PFSK-1 (cell line): ENCODE data around the gene NEURL4.

Experiments used
- FOXP2 ChIP-seq: optimal IDR thresholded peaks from 2 replicates; pipeline ENCODE3; 2011; ENCODE audit warnings: borderline replicate concordance, control low read depth, inconsistent platforms; ENCODE audit not compliant: insufficient read depth; ENCODE audit errors: extremely low read length, extremely low read depth
- POLR2AphosphoS5 ChIP-seq: IDR thresholded peaks from 2 replicates; pipeline ENCODE4 v1.6.1; 2012; ENCODE audit warnings: low read depth, mild to moderate bottlenecking, control low read depth, low read length, moderate library complexity
- SIN3A ChIP-seq: IDR thresholded peaks from 2 replicates; pipeline ENCODE4 v1.6.1; 2012; ENCODE audit warnings: mild to moderate bottlenecking, low read length, moderate library complexity, borderline replicate concordance; ENCODE audit not compliant: insufficient read depth
- TAF1 ChIP-seq: IDR thresholded peaks from 2 replicates; pipeline ENCODE4 v1.6.1; 2012; ENCODE audit warnings: low read length, control low read depth, borderline replicate concordance; ENCODE audit not compliant: insufficient read depth
- TF ChIP-seq, protein P1 (sequence below), 2 experiments: IDR thresholded peaks; 2 replicates each; pipeline versions ENCODE4 v1.6.1 to v1.8.0; 2011 to 2012; ENCODE audit warnings: low read depth in 2 of 2, low read length in 2 of 2, control low read depth in 1 of 2, inconsistent platforms in 1 of 2, mild to moderate bottlenecking in 1 of 2, moderate library complexity in 1 of 2; ENCODE audit not compliant: insufficient read depth in 1 of 2

Gene NEURL4

GRCh38 chr17:7289256-7290032, 39.7 kb downstream of the NEURL4 start:
- TF ChIP-seq POLR2AphosphoS5 = no peak
- TF ChIP-seq, protein P1, sequence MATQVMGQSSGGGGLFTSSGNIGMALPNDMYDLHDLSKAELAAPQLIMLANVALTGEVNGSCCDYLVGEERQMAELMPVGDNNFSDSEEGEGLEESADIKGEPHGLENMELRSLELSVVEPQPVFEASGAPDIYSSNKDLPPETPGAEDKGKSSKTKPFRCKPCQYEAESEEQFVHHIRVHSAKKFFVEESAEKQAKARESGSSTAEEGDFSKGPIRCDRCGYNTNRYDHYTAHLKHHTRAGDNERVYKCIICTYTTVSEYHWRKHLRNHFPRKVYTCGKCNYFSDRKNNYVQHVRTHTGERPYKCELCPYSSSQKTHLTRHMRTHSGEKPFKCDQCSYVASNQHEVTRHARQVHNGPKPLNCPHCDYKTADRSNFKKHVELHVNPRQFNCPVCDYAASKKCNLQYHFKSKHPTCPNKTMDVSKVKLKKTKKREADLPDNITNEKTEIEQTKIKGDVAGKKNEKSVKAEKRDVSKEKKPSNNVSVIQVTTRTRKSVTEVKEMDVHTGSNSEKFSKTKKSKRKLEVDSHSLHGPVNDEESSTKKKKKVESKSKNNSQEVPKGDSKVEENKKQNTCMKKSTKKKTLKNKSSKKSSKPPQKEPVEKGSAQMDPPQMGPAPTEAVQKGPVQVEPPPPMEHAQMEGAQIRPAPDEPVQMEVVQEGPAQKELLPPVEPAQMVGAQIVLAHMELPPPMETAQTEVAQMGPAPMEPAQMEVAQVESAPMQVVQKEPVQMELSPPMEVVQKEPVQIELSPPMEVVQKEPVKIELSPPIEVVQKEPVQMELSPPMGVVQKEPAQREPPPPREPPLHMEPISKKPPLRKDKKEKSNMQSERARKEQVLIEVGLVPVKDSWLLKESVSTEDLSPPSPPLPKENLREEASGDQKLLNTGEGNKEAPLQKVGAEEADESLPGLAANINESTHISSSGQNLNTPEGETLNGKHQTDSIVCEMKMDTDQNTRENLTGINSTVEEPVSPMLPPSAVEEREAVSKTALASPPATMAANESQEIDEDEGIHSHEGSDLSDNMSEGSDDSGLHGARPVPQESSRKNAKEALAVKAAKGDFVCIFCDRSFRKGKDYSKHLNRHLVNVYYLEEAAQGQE (IDR thresholded peaks at IDR 0.05; ENCODE audit: insufficient read depth in 1 of 2, low read depth in 2 of 2, low read length in 2 of 2) = no peak
- TF ChIP-seq TAF1 = no peak
- no peak for TF ChIP-seq FOXP2

DNA sequence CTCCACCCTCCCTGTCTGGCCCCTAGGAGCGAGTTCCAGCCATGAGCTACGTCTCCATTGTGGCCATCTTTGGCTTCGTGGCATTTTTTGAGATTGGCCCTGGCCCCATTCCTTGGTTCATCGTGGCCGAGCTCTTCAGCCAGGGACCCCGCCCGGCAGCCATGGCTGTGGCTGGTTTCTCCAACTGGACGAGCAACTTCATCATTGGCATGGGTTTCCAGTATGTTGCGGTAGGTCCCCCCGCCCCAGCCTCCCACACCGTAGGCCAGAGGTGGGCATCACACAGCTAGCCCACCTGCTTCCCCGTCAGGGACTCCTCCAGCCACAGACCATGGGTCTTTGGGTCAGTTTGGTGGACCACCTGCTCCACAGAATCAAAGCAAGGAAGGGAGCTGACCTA, 43.5 kb downstream of the NEURL4 start:
- no peak for TF ChIP-seq SIN3A
- no peak for TF ChIP-seq TAF1
- TF ChIP-seq POLR2AphosphoS5 = no peak
- TF ChIP-seq FOXP2 = no peak
- TF ChIP-seq, protein P1 (IDR thresholded peaks at IDR 0.05; ENCODE audit: insufficient read depth in 1 of 2, low read depth in 2 of 2, low read length in 2 of 2) = no peak

DNA sequence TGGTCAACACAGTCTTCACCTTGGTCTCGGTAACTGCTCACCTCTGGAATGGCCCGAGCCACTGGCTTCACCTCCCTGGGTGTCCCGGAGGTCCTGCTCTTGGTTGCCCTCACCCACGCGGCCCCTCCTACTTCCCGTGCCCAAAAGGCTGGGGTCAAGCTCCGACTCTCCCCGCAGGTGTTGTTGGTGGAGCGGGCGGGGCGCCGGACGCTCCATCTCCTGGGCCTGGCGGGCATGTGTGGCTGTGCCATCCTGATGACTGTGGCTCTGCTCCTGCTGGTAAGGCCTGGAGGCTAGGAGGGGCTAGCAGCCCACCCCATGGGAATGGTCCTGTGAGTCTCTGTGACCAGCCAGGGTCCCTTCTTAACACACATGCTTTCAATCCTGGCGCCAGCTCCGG, 44.2 kb downstream of the NEURL4 start:
- TF ChIP-seq FOXP2 = no peak
- TF ChIP-seq, protein P1 (IDR thresholded peaks at IDR 0.05; ENCODE audit: insufficient read depth in 1 of 2, low read depth in 2 of 2, low read length in 2 of 2) = no peak
- TF ChIP-seq TAF1 = no peak
- TF ChIP-seq POLR2AphosphoS5 = no peak
- TF ChIP-seq SIN3A = no peak

- TF ChIP-seq, protein P1 (IDR thresholded peaks at IDR 0.05; ENCODE audit: insufficient read depth in 1 of 2, low read depth in 2 of 2, low read length in 2 of 2) = no peak
- TF ChIP-seq FOXP2 (no peak), POLR2AphosphoS5 (no peak), TAF1 (no peak), SIN3A (no peak)
These were observed 45.5 kb downstream of the NEURL4 start for GRCh38 chr17:7283471-7284216.
